HepG2 (cell line): ENCODE data around the gene PBX4. TPM values are rescaled to one million over a fixed set of nuclear protein-coding genes. Genes with fewer than 3 reads are reported as not detected.

Experiments
- ATAC-seq: fragments of 200-7000 bp; cut with Tn5 transposase; 3 replicates; pipeline ENCODE4 v1.9.1; 2020; ENCODE audit warnings: mild to moderate bottlenecking, moderate library complexity
- BruUV-seq: library from RNA; stranded (reverse); fragments of 400-500 nt; replicated peaks from 2 replicates; lab custom pipeline; 2021; lab: Mats Ljungman, UMichigan
- CTCF ChIA-PET: fragments of 300-600 bp; formaldehyde crosslinking; extraction: SDS; loops from one replicate; lab custom pipeline; 2021; ENCODE audit warnings: low total read pairs, inconsistent platforms, low intra/inter-chr PET ratio; lab: Yijun Ruan, JAX
- POLR2A ChIA-PET: fragments of 350-600 bp; sonication (Branson Sonifier 250); formaldehyde crosslinking; loops from one replicate; lab custom pipeline; 2020; ENCODE audit warnings: antibody characterized with exemption, inconsistent platforms; lab: Yijun Ruan, JAX
- DNase-seq: peaks from one replicate; pipeline ENCODE4 v3.0.0-alpha.2; 2015; ENCODE audit warnings: low spot score
- FAIRE-seq: peaks from 3 replicates; lab custom pipeline; 2011; peaks lifted over from hg19 to GRCh38; lab: Jason Lieb, UNC
- H2AFZ ChIP-seq: one replicate; pipeline ENCODE4 v1.6.1; 2011; ENCODE audit warnings: low read length, inconsistent platforms
- H3K27ac ChIP-seq: fragments of 300-600 bp; 3 replicates; pipeline ENCODE4 v1.8.0; 2011; ENCODE audit warnings: mixed run types, mild to moderate bottlenecking, mixed read lengths, low read length, inconsistent platforms; ENCODE audit not compliant: insufficient read depth; ENCODE audit errors: extremely low read length
- H3K27me3 ChIP-seq, 2 experiments: fragments of 200-600 bp in 1 of 2; 2 replicates in 1 of 2; 3 replicates in 1 of 2; pipeline versions ENCODE4 v1.6.0 to v1.8.0; 2011; ENCODE audit warnings: low read length in 2 of 2, mild to moderate bottlenecking in 2 of 2, moderate library complexity in 2 of 2, inconsistent platforms in 1 of 2; ENCODE audit not compliant: insufficient read depth in 2 of 2, control insufficient read depth in 1 of 2
- H3K36me3 ChIP-seq, 2 experiments: fragments of 200-600 bp in 1 of 2; replicated peaks in 1 of 2; 2 replicates in 1 of 2; 3 replicates in 1 of 2; pipeline versions ENCODE4 v1.5.1 to v1.8.0; 2011; ENCODE audit warnings: low read length in 2 of 2, inconsistent platforms in 1 of 2; ENCODE audit not compliant: insufficient read depth in 2 of 2, control insufficient read depth in 1 of 2
- H3K4me1 ChIP-seq: 2 replicates; pipeline ENCODE4 v1.5.1; 2012; ENCODE audit warnings: low read length, inconsistent platforms; ENCODE audit not compliant: insufficient read depth
- H3K4me2 ChIP-seq: 2 replicates; pipeline ENCODE4 v1.6.0; 2011; ENCODE audit warnings: low read depth, low read length, inconsistent platforms
- H3K4me3 ChIP-seq, 3 experiments: fragments of 200-600 bp in 1 of 3; sonication (generic), shearing (Covaris generic) in 1 of 3; replicated peaks in 1 of 3; 2 replicates each; pipeline ENCODE4 v1.5.1; 2011 to 2016; ENCODE audit warnings: low read length in 3 of 3, inconsistent platforms in 2 of 3, low read depth in 2 of 3, mild to moderate bottlenecking in 2 of 3, control low read depth in 1 of 3, mixed read lengths in 1 of 3; ENCODE audit not compliant: insufficient read depth in 1 of 3
- H3K79me2 ChIP-seq: one replicate; pipeline ENCODE4 v1.6.1; 2011; ENCODE audit warnings: low read length, inconsistent platforms; ENCODE audit not compliant: insufficient read depth
- H3K9ac ChIP-seq: 2 replicates; pipeline ENCODE4 v1.6.0; 2011; ENCODE audit warnings: mild to moderate bottlenecking, low read depth, low read length, inconsistent platforms; ENCODE audit not compliant: insufficient read depth
- H3K9me3 ChIP-seq: 2 replicates; pipeline ENCODE4 v1.5.1; 2012; ENCODE audit warnings: mild to moderate bottlenecking, low read length
- H4K20me1 ChIP-seq: 2 replicates; pipeline ENCODE4 v1.6.0; 2011; ENCODE audit warnings: inconsistent platforms, mild to moderate bottlenecking, low read length, moderate library complexity; ENCODE audit not compliant: insufficient read depth
- ARNTL ChIP-seq: sonication (generic); formaldehyde crosslinking; IDR thresholded peaks from 2 replicates; pipeline ENCODE4 v1.4.0; 2020; ENCODE audit warnings: mild to moderate bottlenecking, missing genetic modification reagents
- HMG20A ChIP-seq: IDR thresholded peaks from 2 replicates; pipeline ENCODE4 v1.6.1; 2016; ENCODE audit warnings: borderline replicate concordance
- JARID2 ChIP-seq: sonication (generic); formaldehyde crosslinking; IDR thresholded peaks from 2 replicates; pipeline ENCODE4 v1.8.1; 2023; ENCODE audit warnings: missing genetic modification reagents, inconsistent platforms; ENCODE audit not compliant: insufficient replicate concordance
- MATR3 ChIP-seq: sonication (generic); formaldehyde crosslinking; IDR thresholded peaks from 2 replicates; pipeline ENCODE4 v1.4.0; 2020; ENCODE audit warnings: missing genetic modification reagents
- PHF21A ChIP-seq: sonication (generic); formaldehyde crosslinking; IDR thresholded peaks from 2 replicates; pipeline ENCODE4 v1.5.0; 2020; ENCODE audit warnings: mild to moderate bottlenecking, missing genetic modification reagents
- RFXANK ChIP-seq: IDR thresholded peaks from 2 replicates; pipeline ENCODE4 v1.6.1; 2016
- TEAD3 ChIP-seq: optimal IDR thresholded peaks from 2 replicates; pipeline ENCODE3; 2016; ENCODE audit warnings: borderline replicate concordance
- YEATS4 ChIP-seq: sonication (generic); formaldehyde crosslinking; IDR thresholded peaks from 2 replicates; pipeline ENCODE4 v1.4.0; 2020; ENCODE audit warnings: missing genetic modification reagents, borderline replicate concordance
- ZMAT3 ChIP-seq: sonication (generic); formaldehyde crosslinking; conservative IDR thresholded peaks from 2 replicates; pipeline ENCODE4 v1.7.0; 2021; ENCODE audit warnings: missing genetic modification reagents
- ZNF136 ChIP-seq: sonication (generic); formaldehyde crosslinking; IDR thresholded peaks from 2 replicates; pipeline ENCODE4 v1.8.1; 2022; ENCODE audit warnings: low read depth, mild to moderate bottlenecking, moderate library complexity, missing genetic modification reagents
- ZNF432 ChIP-seq: sonication (generic); formaldehyde crosslinking; IDR thresholded peaks from 2 replicates; pipeline ENCODE4 v1.5.0; 2020; ENCODE audit warnings: missing genetic modification reagents, mild to moderate bottlenecking, borderline replicate concordance
- ZNF615 ChIP-seq: sonication (generic); formaldehyde crosslinking; IDR thresholded peaks from 2 replicates; pipeline ENCODE4 v1.5.0; 2020; ENCODE audit warnings: mild to moderate bottlenecking, missing genetic modification reagents, borderline replicate concordance
- ZSCAN20 ChIP-seq: sonication (generic); formaldehyde crosslinking; IDR thresholded peaks from 2 replicates; pipeline ENCODE4 v1.4.0; 2020; ENCODE audit warnings: missing genetic modification reagents, mild to moderate bottlenecking, borderline replicate concordance
- WGBS: methylation state at CpG from one replicate; pipeline ENCODE4 v1.1.6; 2017; ENCODE audit warnings: low lambda C conversion rate; 5-methylcytosine and 5-hydroxymethylcytosine counted together
- in situ Hi-C: cut with HindIII; loops from 2 replicates; pipeline ENCODE4 v1.10.0; 2017; ENCODE audit warnings: low pct_unique_long_range_greater_than_20kb; ENCODE audit not compliant: extremely low pct_ligation_motif_present
- intact Hi-C: fragments of 100-400 bp; cut with micrococcal nuclease; formaldehyde crosslinking; loops from one replicate; pipeline ENCODE4 v1.10.0; 2022; ENCODE audit not compliant: unreplicated experiment
- polyA plus RNA-seq, 8 experiments: library from polyadenylated mRNA; depleted of rRNA in 3 of 8; stranded (reverse) in 7 of 8; unstranded in 1 of 8; fragments of >200 nt; fragmentation: Illumina TruSeq in 4 of 8; extraction: Trizol in 4 of 8; gene quantifications; 2 replicates each; pipeline versions ENCODE4 v1.2.1 to v1.2.3, GENCODE V29; 2011 to 2016; ENCODE audit warnings: low read depth in 4 of 8, missing spikeins in 1 of 8, mixed read lengths in 1 of 8; ENCODE audit not compliant: insufficient read depth in 1 of 8
- total RNA-seq, 5 experiments: library from RNA; depleted of rRNA; stranded (reverse); fragments of >200 nt; fragmentation: Illumina TruSeq; extraction: Trizol; gene quantifications; 2 replicates each; pipeline ENCODE4 v1.2.3, GENCODE V29; 2016; ENCODE audit warnings: low read depth in 1 of 5
- TF ChIP-seq, protein P1 (sequence below): sonication (generic); formaldehyde crosslinking; IDR thresholded peaks from 2 replicates; pipeline ENCODE4 v1.4.0; 2020; ENCODE audit warnings: missing genetic modification reagents
- TF ChIP-seq, protein P2 (sequence below): sonication (generic); formaldehyde crosslinking; IDR thresholded peaks from 2 replicates; pipeline ENCODE4 v1.5.0; 2020; ENCODE audit warnings: missing genetic modification reagents

PBX4 gene
- total and polyA plus RNA-seq, 2 of the 13 experiments (the other 11 are each of a cell fraction or from before 2014, with no cell fraction given) = not detected

DNA sequence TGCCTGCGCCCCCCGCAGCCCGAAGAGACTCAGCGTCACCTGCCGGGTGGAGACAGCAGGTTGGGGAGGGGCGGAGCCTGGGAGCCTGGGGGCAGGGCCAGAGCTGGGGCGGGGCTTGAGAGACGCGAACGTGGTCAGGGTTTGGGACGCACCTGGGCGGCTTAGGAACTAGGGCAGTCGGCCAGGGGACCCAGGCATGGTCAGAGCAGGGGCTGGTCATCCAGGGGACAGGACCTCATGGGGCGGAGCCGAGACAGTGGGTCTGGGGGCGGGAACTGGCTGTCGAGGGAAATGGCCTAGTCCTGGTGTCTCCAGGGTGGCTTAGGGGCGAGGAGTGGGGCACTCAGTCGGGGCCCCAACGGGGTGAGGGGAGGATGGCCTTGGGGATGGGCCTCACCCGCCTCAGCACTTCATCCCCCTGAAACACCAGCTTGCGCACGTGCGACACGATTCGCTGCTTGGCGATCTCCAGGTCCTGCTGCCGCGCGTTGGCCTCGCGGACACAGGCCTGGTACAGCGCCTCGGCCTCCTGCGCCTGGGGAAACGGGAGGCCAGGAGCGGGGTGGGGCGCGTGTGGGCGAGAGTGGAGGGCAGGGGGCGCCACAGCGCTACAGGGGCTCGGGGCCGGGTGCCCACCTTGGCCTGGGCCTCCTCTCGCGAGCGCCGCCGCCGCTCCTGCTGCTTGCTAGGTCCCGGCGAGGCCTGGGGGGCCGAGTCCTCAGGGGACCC, 19.2 kb upstream of the PBX4 start:
- WGBS = 95% methylated on average over 46 of the region's 53 CpGs
- FAIRE-seq = no peak
- POLR2A ChIA-PET = no interaction called here

DNA sequence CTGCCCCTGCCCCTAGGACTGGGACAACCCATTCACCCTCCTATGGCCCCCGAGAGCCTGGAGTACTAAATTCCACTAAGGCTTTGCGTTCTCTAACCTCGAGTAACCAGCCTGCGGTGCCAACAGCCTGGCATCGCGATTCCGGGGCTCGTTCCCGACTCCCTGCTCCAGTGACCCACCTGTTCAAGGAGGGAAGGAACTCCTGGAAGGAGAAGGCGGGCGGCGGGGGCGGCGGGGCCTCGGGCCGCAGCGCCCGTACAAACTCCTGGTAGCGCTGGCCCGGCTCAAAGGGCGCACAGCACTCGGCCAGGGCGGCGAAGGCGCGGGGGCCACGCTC, 18.7 kb upstream of the PBX4 start:
- intact Hi-C loops = no loop called here
- H3K9ac ChIP-seq = no peak overlapping the region
- H3K36me3 ChIP-seq = no peaks in the 10 kb centered on the region
- H3K4me2 ChIP-seq = no peak overlapping the region
- no peaks in the 10 kb centered on the region for H4K20me1 ChIP-seq
- WGBS = 98% methylated on average over 27 of the region's 27 CpGs
- H3K9me3 ChIP-seq = no peaks in the 10 kb centered on the region
- no TSS peak for BruUV-seq
- H3K79me2 ChIP-seq = no peaks in the 10 kb centered on the region
- ATAC-seq = no peak
- CTCF ChIA-PET = no interaction called here
- no peaks in the 10 kb centered on the region for H3K4me1 ChIP-seq
- no peak for DNase-seq
- POLR2A ChIA-PET = no interaction called here
- in situ Hi-C loops = no loop called here
- no peak overlapping the region for H2AFZ ChIP-seq
- no peak overlapping the region for H3K27ac ChIP-seq
- no peak for FAIRE-seq
- H3K4me3 ChIP-seq = no peak overlapping the region
- H3K27me3 ChIP-seq = no peaks in the 10 kb centered on the region
- TF ChIP-seq PHF21A = no peak
- TF ChIP-seq MATR3 = no peak
- TF ChIP-seq YEATS4 (CRISPR knock-in tag) = no peak
- no peak for TF ChIP-seq RFXANK (CRISPR knock-in tag)
- no peak for TF ChIP-seq ZNF432 (CRISPR knock-in tag)
- TF ChIP-seq, protein P1, sequence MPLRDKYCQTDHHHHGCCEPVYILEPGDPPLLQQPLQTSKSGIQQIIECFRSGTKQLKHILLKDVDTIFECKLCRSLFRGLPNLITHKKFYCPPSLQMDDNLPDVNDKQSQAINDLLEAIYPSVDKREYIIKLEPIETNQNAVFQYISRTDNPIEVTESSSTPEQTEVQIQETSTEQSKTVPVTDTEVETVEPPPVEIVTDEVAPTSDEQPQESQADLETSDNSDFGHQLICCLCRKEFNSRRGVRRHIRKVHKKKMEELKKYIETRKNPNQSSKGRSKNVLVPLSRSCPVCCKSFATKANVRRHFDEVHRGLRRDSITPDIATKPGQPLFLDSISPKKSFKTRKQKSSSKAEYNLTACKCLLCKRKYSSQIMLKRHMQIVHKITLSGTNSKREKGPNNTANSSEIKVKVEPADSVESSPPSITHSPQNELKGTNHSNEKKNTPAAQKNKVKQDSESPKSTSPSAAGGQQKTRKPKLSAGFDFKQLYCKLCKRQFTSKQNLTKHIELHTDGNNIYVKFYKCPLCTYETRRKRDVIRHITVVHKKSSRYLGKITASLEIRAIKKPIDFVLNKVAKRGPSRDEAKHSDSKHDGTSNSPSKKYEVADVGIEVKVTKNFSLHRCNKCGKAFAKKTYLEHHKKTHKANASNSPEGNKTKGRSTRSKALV = no peak
- no peak for TF ChIP-seq ARNTL
- TF ChIP-seq TEAD3 = no peak
- no peak for TF ChIP-seq ZNF615 (CRISPR knock-in tag)
- TF ChIP-seq ZMAT3 (CRISPR knock-in tag) = no peak
- TF ChIP-seq, protein P2, sequence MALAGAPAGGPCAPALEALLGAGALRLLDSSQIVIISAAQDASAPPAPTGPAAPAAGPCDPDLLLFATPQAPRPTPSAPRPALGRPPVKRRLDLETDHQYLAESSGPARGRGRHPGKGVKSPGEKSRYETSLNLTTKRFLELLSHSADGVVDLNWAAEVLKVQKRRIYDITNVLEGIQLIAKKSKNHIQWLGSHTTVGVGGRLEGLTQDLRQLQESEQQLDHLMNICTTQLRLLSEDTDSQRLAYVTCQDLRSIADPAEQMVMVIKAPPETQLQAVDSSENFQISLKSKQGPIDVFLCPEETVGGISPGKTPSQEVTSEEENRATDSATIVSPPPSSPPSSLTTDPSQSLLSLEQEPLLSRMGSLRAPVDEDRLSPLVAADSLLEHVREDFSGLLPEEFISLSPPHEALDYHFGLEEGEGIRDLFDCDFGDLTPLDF (CRISPR knock-in tag) = no peak
- no peak for TF ChIP-seq JARID2 (CRISPR knock-in tag)
- no peak for TF ChIP-seq HMG20A

More for the DNA sequence above, 19.2 kb upstream of the PBX4 start:
- intact Hi-C loops (no loop called here), in situ Hi-C loops (no loop called here)
- H3K79me2 ChIP-seq = no peaks in the 10 kb centered on the region
- H2AFZ ChIP-seq = no peak overlapping the region
- no peaks in the 10 kb centered on the region for H3K9me3 ChIP-seq
- CTCF ChIA-PET = no interaction called here
- no peaks in the 10 kb centered on the region for H3K27me3 ChIP-seq
- no peaks in the 10 kb centered on the region for H3K4me1 ChIP-seq
- no peaks in the 10 kb centered on the region for H4K20me1 ChIP-seq
- H3K4me3 ChIP-seq = no peak overlapping the region
- TF ChIP-seq ZSCAN20 (CRISPR knock-in tag) (no peak), ZNF136 (CRISPR knock-in tag) (no peak)
- TF ChIP-seq, all 625 proteins: peak for 0
- Histone ChIP-seq H3K9ac (no peak overlapping the region), H3K36me3 (no peaks in the 10 kb centered on the region), H3K4me2 (no peak overlapping the region), H3K27ac (no peak overlapping the region)
- no TSS peak for BruUV-seq
- ATAC-seq (no peak), DNase-seq (no peak)
